ENCODE data around the gene RABGEF1. TPM values are rescaled to one million over a fixed set of nuclear protein-coding genes. Genes with fewer than 3 reads are reported as not detected.
"Not testable (repeated sequence)": the region's sequence is repeated elsewhere in the genome, so short reads cannot be mapped to it uniquely, and the experiment has no call there.

Gene RABGEF1
- total and polyA plus RNA-seq, 2 donors (not counting 1 experiment from before 2014, with no cell fraction given): 27.9 to 31.0 TPM

DNA sequence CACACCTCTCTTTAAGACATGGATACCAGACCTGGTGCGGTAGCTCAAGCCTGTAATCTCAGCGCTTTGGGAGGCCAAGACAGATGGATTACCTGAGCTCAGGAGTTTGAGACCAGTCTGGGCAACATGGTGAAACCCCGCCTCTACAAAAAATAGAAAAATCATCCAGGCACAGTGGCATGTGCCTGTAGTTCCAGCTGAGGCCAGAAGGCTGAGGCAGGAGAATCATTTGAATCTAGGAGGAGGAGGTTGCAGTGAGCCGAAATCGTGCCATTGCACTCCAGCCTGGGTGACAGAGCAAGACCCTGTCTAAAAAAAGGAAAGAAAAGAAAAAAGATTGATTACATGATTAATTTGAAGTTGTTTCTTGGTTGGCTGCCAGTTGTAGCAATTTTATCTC lies 35.9 kb downstream of the RABGEF1 start:
- POLR2A ChIA-PET; ATAC-seq (ENCODE audit: low read depth): not testable (repeated sequence)
- CTCF ChIA-PET: interaction anchor here (1.9 kb wide), 1 partner anchor 219 kb away, joined by 5 read pairs; no protein-coding TSS in a partner anchor

DNA sequence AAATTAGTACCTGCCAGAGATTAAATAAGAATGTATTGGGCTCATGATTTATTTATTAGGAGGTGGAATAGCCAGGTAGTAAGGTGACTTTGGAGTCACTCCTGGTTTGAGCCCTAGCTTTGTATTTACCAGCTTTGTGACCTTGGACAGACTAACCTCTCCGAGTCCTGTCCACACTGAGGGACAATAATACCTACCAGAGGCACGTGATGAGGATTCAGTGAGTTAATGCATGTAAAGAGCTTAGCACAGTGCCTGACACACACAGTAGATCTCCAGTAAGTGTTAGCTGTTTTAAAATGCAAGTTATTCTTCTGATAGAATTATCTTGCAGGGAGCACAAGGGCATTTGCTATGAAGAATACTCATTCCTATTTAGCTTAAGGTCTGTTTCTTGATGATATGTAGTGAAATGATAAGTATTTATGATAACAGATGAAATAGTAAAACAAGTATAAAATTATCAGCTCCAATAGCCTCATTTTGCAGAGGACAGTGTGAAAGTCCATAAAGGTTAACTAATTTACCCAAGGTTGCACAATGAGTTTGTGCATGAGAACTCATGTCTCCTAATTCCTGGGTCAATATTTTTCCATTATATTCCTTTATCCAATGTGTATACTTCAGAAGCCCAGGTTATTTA lies 36.4 kb downstream of the RABGEF1 start:
- H3K4me1 Mint-ChIP-seq: peaks cover 8% of the 10 kb centered on the region
- no peak for DNase-seq
- ChIA-PET CTCF (interaction anchor here (1.9 kb wide), 1 partner anchor 219 kb away, joined by 5 read pairs; no protein-coding TSS in a partner anchor), POLR2A (no interaction called here)
- Histone ChIP-seq H3K27ac (ENCODE audit: low read length in 2 of 2) (no peak overlapping the region), H3K9ac (ENCODE audit: low read length) (no peak overlapping the region), H3K27me3 (replicated peaks in 1 of 4; ENCODE audit: control extremely low read depth in 1 of 4, control insufficient read depth in 3 of 4, insufficient read depth in 4 of 4, low read length in 3 of 4) (no peaks in the 10 kb centered on the region), H3K4me2 (replicated peaks; ENCODE audit: low read depth, low read length, poor library complexity, severe bottlenecking) (no peak overlapping the region), H3K36me3 (replicated peaks in 1 of 2; ENCODE audit: control extremely low read depth in 1 of 2, control insufficient read depth in 1 of 2, extremely low read depth in 1 of 2, insufficient read depth in 2 of 2, low read length in 1 of 2) (peaks cover 6 to 54% of the 10 kb centered on the region in 2 experiments), H3K9me3 (ENCODE audit: control extremely low read depth in 1 of 3, control insufficient read depth in 2 of 3, insufficient read depth in 1 of 3, low read length in 2 of 3) (no peaks in the 10 kb centered on the region), H4K20me1 (ENCODE audit: control insufficient read depth, insufficient read depth, low read length, poor library complexity, severe bottlenecking) (peaks cover 59% of the 10 kb centered on the region), H2AFZ (ENCODE audit: insufficient read depth, low read depth, low read length, poor library complexity, severe bottlenecking) (no peak overlapping the region), H3K79me2 (ENCODE audit: control insufficient read depth, insufficient read depth, low read length) (peaks cover 75% of the 10 kb centered on the region), H3K4me1 (ENCODE audit: control insufficient read depth in 2 of 2, insufficient read depth in 2 of 2, low read length in 2 of 2) (no peaks in the 10 kb centered on the region), H3K4me3 (ENCODE audit: control extremely low read depth in 1 of 5, extremely low read depth in 1 of 5, insufficient read depth in 1 of 5, low read depth in 2 of 5, low read length in 4 of 5) (no peak overlapping the region)
- H3K27ac Mint-ChIP-seq: no peak overlapping the region
- no peaks in the 10 kb centered on the region for H3K9me3 Mint-ChIP-seq (ENCODE audit: insufficient read depth)
- no peaks in the 10 kb centered on the region for H3K27me3 Mint-ChIP-seq
- H3K4me3 Mint-ChIP-seq: no peak overlapping the region
- WGBS (ENCODE audit: insufficient coverage): no CpG with 5 or more reads among the region's 2 CpGs
- no peak for TF ChIP-seq EZH2 (IDR thresholded peaks at IDR 0.05; ENCODE audit: borderline replicate concordance, insufficient read depth, low read depth, low read length, poor library complexity, severe bottlenecking)
- TF ChIP-seq, protein P1, sequence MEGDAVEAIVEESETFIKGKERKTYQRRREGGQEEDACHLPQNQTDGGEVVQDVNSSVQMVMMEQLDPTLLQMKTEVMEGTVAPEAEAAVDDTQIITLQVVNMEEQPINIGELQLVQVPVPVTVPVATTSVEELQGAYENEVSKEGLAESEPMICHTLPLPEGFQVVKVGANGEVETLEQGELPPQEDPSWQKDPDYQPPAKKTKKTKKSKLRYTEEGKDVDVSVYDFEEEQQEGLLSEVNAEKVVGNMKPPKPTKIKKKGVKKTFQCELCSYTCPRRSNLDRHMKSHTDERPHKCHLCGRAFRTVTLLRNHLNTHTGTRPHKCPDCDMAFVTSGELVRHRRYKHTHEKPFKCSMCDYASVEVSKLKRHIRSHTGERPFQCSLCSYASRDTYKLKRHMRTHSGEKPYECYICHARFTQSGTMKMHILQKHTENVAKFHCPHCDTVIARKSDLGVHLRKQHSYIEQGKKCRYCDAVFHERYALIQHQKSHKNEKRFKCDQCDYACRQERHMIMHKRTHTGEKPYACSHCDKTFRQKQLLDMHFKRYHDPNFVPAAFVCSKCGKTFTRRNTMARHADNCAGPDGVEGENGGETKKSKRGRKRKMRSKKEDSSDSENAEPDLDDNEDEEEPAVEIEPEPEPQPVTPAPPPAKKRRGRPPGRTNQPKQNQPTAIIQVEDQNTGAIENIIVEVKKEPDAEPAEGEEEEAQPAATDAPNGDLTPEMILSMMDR (IDR thresholded peaks at IDR 0.05): no peak
- intact Hi-C loops (cut with micrococcal nuclease): no loop called here
- ATAC-seq (ENCODE audit: low read depth): no peak

More for the DNA sequence above, 35.9 kb downstream of the RABGEF1 start:
- WGBS (ENCODE audit: insufficient coverage): 100% methylated on average over 4 of the region's 5 CpGs
- H3K4me1 Mint-ChIP-seq; H3K9me3 Mint-ChIP-seq (ENCODE audit: insufficient read depth); H3K4me3 Mint-ChIP-seq; H3K9ac ChIP-seq (ENCODE audit: low read length); H3K4me2 ChIP-seq (replicated peaks; ENCODE audit: low read depth, low read length, poor library complexity, severe bottlenecking); H2AFZ ChIP-seq (ENCODE audit: insufficient read depth, low read depth, low read length, poor library complexity, severe bottlenecking); DNase-seq; H3K4me3 ChIP-seq (ENCODE audit: control extremely low read depth in 1 of 5, extremely low read depth in 1 of 5, insufficient read depth in 1 of 5, low read depth in 2 of 5, low read length in 4 of 5); H3K27me3 ChIP-seq (replicated peaks in 1 of 4; ENCODE audit: control extremely low read depth in 1 of 4, control insufficient read depth in 3 of 4, insufficient read depth in 4 of 4, low read length in 3 of 4); H3K27ac Mint-ChIP-seq; H3K9me3 ChIP-seq (ENCODE audit: control extremely low read depth in 1 of 3, control insufficient read depth in 2 of 3, insufficient read depth in 1 of 3, low read length in 2 of 3); H3K27me3 Mint-ChIP-seq; H3K27ac ChIP-seq (ENCODE audit: low read length in 2 of 2); intact Hi-C loops (cut with micrococcal nuclease); H3K4me1 ChIP-seq (ENCODE audit: control insufficient read depth in 2 of 2, insufficient read depth in 2 of 2, low read length in 2 of 2): not testable (repeated sequence)
- H4K20me1 ChIP-seq (ENCODE audit: control insufficient read depth, insufficient read depth, low read length, poor library complexity, severe bottlenecking): peaks cover 54% of the 10 kb centered on the region
- H3K36me3 ChIP-seq (replicated peaks in 1 of 2; ENCODE audit: control extremely low read depth in 1 of 2, control insufficient read depth in 1 of 2, extremely low read depth in 1 of 2, insufficient read depth in 2 of 2, low read length in 1 of 2): peaks cover 4 to 50% of the 10 kb centered on the region in 2 experiments
- H3K79me2 ChIP-seq (ENCODE audit: control insufficient read depth, insufficient read depth, low read length): peaks cover 75% of the 10 kb centered on the region
